Activated CD4-positive, alpha-beta T cell treated with anti-CD3 and anti-CD28 coated beads, Interleukin-2, amount 50 U/mL, for 48 hours (primary cell): Measurements from ENCODE around the gene DSC3.

Experiments used
- DNase-seq, 2 experiments: peaks; one replicate each; pipeline ENCODE4 v3.0.0-alpha.2; 2020

The DSC3 gene

DNA sequence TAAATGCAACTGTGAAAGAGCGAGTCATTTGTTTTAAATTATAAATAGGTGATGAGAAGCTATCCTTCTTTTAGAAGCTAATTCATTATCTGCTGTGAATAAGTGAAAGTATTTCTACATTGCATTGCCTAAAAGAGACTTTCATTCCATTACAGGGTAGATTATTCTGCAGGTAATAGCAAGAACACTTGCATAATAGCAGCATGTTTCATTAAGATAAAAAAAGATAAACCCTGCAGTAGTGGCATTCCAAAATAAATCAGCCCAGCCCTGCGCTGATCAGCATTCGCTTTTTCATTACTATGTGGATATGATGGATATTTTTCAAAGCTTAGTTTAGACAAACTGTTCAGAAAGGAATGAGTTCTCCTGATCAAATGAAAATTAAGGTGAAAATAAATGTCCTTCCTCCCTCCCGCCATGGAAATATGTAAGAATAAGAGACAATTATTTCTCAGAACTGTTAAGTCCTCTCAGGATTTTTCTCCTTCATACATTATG is 72.8 kb downstream of the DSC3 start:
- no peak for DNase-seq

DNA sequence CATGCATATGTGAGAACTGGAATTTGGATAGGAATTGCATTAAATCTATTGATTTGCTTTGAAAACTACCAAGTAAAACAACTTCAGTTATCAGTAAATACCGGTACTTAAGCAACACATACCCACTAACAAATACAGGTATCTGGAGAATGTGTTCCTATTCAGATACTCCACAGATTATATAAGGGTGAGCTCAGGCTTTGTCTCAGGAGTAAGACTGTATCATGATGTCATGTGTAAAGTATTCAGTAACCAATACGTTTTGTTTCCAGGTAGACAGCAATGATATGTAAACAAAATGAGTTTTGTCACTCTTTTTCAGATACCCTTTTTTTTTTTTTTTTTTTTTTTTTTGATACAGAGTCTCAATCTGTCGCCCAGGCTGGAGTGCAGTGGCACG is 74.8 kb downstream of the DSC3 start:
- no peak for DNase-seq

DNA sequence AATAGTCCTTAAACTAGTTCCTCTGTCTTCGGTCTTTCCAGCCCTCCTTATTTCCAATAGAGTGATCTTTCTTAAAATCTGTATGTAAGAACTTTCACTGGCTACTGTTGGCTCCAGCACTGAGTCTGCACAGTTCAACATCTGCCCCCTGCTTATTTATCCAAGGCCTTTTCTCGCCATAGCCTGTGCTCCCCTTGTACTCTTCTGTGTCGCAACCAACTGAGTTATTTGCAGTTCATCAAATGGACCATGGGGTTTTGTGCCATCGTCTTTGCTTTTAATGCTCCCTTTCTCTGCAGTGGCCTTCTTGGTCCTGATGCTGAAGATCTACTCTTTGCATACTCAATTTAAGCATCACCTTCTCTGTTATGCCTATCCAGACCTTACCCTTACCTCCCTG is 77.3 kb downstream of the DSC3 start:
- DNase-seq = no peak

DNA sequence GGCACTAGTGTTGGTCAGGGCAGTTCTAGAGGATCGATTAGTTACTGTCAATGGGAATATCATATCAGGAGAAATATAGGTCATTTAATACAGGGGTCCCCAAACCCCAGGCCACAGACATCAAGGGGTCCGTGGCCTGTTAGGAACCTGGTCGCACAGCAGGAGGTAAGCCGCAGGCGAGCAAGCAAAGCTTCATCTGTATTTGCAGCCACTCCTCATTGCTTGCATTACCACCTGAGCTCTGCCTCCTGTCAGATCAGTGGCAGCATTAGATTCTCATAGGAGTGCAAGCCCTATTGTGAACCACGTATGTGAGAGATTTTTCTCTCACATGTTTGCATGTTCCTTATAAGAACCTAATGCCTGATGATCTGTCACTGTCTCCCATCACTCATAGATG is 81.9 kb downstream of the DSC3 start:
- DNase-seq = no peak

DNA sequence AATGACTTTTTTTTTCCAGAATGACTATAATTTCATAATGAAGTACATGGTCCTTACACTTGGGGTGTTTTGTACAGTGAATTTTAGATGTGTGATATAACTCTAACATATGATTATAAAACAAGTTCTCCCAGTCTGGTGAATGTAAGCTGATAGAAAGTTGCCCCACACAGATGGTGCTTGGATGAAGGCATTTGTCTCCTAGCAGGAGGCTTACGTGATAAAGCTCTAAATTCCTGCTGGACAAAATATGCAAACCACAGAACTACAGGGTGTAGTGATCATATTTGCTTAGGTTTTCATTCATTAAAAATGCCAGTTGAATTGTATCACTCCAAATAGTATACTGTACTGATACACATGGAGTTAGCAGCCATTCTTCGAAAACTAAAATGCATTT is 85.5 kb downstream of the DSC3 start:
- no peak for DNase-seq

DNA sequence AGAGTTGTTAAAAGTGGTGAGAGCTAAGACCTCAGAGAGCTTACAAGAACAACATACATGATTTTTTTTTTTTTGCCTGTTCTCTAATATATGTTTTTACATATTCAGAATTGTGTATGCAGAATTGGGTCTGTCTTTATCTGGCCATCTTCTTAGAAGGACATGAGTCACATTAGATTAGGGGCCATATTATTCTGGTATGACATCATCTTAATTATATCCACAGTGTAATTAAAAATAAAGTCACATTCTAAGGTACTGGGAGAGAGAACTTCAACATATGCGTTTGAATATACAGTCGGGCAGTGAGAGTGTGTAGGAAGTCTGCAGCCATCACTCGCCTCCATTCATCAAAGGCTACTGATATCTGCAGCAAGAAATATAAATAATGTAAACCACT is 88.3 kb downstream of the DSC3 start:
- DNase-seq = no peak

DNA sequence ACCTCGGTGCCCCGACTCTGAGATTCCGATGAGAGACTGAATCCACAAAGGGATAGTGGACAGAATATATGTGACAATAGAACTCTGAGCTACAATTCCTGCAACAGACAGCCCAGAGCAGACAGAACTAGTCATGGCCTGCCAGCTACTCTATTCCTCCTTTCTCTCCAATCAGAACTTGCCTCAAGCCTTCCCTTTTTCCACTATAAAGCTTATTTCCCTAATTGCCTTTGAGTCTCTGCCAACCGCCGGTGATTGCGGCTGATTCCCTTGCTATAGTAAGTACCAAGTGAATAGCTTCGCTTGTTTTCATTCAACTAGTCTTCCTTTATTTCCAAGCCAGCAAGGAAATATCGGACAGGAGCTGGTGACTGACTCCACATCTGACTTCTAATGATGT is 96.8 kb downstream of the DSC3 start:
- no peak for DNase-seq

DNA sequence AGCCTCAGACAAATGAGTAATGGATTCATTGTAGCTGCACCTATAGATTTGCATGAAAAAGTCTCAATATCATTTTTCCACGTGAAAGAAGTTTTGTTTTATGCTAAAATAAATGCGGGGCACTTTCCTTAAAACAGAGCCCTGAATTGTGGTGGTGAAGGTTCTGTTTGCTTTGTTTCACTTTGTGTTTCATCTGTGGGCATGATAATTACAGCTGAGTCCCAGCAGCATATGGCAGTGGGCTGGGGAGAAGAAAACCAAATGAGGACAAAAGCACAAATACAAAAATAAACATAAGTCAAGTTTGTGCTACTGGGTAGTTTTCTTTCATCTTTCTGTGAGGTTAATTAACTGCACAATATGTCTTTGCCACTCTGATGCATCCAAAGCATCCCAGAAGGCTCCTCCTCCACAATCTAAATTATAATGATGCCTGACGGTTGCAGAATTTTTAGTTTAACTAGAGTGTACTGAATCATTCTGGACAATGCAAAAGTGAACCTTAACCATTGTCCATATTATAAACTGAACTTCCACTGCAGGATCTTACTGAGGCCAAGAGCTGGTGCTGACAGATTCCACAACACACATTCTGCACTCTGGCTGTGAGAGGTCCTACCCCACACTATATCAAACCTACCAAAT is 97.6 kb downstream of the DSC3 start:
- no peak for DNase-seq

DNA sequence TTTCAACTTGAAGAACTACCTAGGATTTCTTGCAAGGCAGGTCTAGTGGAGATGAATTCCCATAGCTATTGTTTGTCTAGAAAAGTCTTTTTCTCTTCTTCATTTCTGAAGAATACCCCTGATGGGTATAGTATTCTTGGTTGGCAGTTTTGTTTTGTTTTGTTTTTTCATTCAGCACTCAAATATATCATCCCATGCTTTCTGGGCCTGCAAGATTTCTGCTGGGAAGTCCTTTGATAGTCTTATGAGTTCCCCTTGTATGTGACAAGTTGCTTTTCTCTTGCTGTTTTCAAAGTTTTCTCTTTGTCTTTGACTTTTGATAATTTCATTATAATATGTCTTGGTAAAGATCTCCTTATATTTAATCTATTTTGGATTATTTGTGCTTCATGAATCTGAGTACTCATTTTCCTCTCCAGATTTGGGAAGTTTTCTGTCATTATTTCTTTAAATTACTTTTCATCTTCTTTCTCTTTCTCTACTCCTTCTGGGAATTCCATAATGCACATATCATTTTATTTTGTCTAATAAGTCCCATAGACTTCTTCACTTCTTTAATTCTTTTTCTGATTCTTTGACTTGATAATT is 101.5 kb downstream of the DSC3 start:
- no peak for DNase-seq
